Peyer's patch (tissue), 4 donors: ENCODE results near the gene NR1I3.

Experiments
- CTCF ChIP-seq, 6 experiments: fragments of 450-650 bp in 4 of 6; fragments of 200-600 bp in 2 of 6; sonication (generic) in 1 of 6; IDR thresholded peaks; one replicate each; pipeline ENCODE4 v1.5.1; 2017 to 2019; ENCODE audit warnings: antibody characterized with exemption in 6 of 6, mild to moderate bottlenecking in 3 of 6, moderate library complexity in 1 of 6
- POLR2A ChIP-seq, 2 donors: fragments of 450-650 bp; IDR thresholded peaks; one replicate each; pipeline ENCODE4 v1.5.1; 2017; ENCODE audit warnings: antibody characterized with exemption in 2 of 2, mild to moderate bottlenecking in 2 of 2, moderate library complexity in 2 of 2

DNA sequence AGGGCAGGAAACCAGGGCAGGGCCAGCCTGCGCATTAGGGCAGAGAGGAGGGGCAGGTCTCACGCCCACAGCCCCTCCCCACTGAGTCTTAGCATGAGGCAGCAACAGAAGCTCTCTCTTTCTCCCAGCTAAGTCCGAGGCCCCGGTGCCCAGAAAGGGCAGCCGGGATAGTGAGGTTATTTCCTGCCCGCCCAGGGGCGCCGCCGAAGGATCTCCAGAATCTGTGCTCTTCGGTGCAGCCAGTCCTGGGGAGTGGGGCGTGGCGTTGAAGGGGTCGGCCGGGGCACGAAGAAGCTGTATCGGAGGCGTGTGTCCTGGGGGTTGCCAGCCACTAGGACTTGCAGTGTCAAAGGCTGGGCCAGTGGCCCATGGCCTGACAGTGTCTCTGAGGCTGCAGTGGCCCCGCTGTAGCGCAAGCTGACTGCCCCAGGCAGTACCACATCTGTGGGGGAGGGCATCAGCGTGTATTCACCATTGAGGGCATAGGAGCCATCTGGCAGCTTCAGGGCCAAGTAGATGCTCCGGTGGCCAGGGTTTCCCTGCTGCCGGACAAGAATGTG, 47.0 kb downstream of the NR1I3 start:
- TF ChIP-seq CTCF (IDR thresholded peaks at IDR 0.05): no peak
- no peak for TF ChIP-seq POLR2A (IDR thresholded peaks at IDR 0.05)
